ENCODE measurements around the gene CACNA2D2.

GRCh38 chr3:50406487-50406886 is 96.9 kb downstream of the CACNA2D2 start:
- TF ChIP-seq CTCF (conservative IDR thresholded peaks at IDR 0.05 in 1 of 2, IDR thresholded peaks at IDR 0.05 in 1 of 2; ENCODE audit: extremely low read depth in 1 of 2, insufficient read depth in 1 of 2, low read depth in 1 of 2, low read length in 2 of 2) (no peak), EZH2 (IDR thresholded peaks at IDR 0.05; ENCODE audit: borderline replicate concordance, low read length) (no peak)

Data from mammary epithelial cell (primary cell).